ENCODE measurements around the gene CYLD. TPM values are rescaled to one million over a fixed set of nuclear protein-coding genes. Genes with fewer than 3 reads are reported as not detected.

CYLD gene
- total and polyA plus RNA-seq, 2 of the 4 experiments (the other 2 are of a cell fraction) = 16.2 to 37.3 TPM

DNA sequence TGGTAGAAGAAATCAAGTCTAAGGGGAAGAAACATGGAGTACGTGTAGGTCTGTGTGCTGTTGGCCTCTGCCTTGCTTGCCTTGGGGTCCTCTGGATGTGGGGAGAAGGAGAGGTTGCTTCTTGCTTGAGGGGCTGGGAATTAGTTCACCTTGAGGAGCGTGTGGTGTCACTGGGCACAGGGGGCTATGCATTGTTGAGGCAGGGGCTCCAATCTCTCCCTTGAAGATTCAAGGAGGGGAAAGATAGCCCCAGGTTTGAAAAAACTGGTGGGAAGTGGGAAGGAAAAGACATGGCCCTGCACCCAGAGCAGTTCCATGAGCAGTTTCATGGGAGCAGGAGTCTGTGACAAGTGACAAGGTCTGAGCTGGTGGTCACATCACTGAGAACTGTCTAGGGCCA lies 103.4 kb downstream of the CYLD start:
- Histone ChIP-seq H3K23ac (ENCODE audit: low read depth, low read length) (no peak overlapping the region), H4K20me1 (ENCODE audit: insufficient read depth, low read length) (no peaks in the 10 kb centered on the region), H3K9me3 (ENCODE audit: control insufficient read depth, insufficient read depth, low read length) (no peaks in the 10 kb centered on the region; the same call in 1 of the 2 replicates), H3K56ac (ENCODE audit: extremely low read depth, insufficient read depth, low read length) (no peak overlapping the region), H4K5ac (ENCODE audit: low read depth, low read length) (no peak overlapping the region), H3K4me3 (ENCODE audit: insufficient read depth, low read depth, low read length) (no peak overlapping the region), H2AFZ (replicated peaks; ENCODE audit: low read length, poor library complexity) (no peak overlapping the region), H3K27ac (ENCODE audit: insufficient read depth, low read length) (no peak overlapping the region), H3K4me1 (ENCODE audit: control insufficient read depth, insufficient read depth, low read length) (no peaks in the 10 kb centered on the region; the same call in 1 of the 2 replicates), H2AK9ac (replicated peaks; ENCODE audit: low read depth, low read length, poor library complexity) (no peak overlapping the region), H3K18ac (ENCODE audit: low read depth, low read length) (no peak overlapping the region), H2BK120ac (ENCODE audit: low read depth, low read length) (no peak overlapping the region), H2BK15ac (ENCODE audit: low read depth, low read length) (no peak overlapping the region), H4K91ac (ENCODE audit: insufficient read depth, low read depth, low read length) (no peak overlapping the region), H3K9me1 (ENCODE audit: insufficient read depth, low read length) (no peaks in the 10 kb centered on the region), H3K79me1 (ENCODE audit: low read depth in 1 of 2, low read length in 2 of 2) (no peaks in the 10 kb centered on the region), H2BK5ac (ENCODE audit: low read depth, low read length, poor library complexity, severe bottlenecking) (no peak overlapping the region), H2BK20ac (ENCODE audit: low read depth, low read length) (no peak overlapping the region), H3K9ac (ENCODE audit: low read depth, low read length) (no peak overlapping the region), H3K14ac (replicated peaks; ENCODE audit: low read depth, low read length) (no peak overlapping the region), H2AK5ac (ENCODE audit: low read depth, low read length) (no peak overlapping the region), H3K27me3 (ENCODE audit: control insufficient read depth, insufficient read depth, low read length) (peaks cover 23% of the 10 kb centered on the region), H4K8ac (ENCODE audit: low read depth in 2 of 2, low read length in 2 of 2) (no peak overlapping the region), H3K36me3 (ENCODE audit: control insufficient read depth, insufficient read depth, low read length) (no peaks in the 10 kb centered on the region), H3K4me2 (ENCODE audit: low read depth, low read length) (no peak overlapping the region), H3K4ac (ENCODE audit: low read depth, low read length) (no peak overlapping the region)
- 30% methylated on average over 2 of the region's 2 CpGs; no CpG with 5 or more reads in 1 of the 2 experiments for WGBS, 2 experiments (ENCODE audit: extremely low coverage in 2 of 2, insufficient read length in 1 of 2)
- dilution Hi-C loops (cut with HindIII; ENCODE audit: low sequenced_read_pairs, unreplicated experiment) = no loop called here
- POLR2A ChIA-PET (ENCODE audit: unreplicated experiment) = no interaction called here
- TF ChIP-seq, protein P1, sequence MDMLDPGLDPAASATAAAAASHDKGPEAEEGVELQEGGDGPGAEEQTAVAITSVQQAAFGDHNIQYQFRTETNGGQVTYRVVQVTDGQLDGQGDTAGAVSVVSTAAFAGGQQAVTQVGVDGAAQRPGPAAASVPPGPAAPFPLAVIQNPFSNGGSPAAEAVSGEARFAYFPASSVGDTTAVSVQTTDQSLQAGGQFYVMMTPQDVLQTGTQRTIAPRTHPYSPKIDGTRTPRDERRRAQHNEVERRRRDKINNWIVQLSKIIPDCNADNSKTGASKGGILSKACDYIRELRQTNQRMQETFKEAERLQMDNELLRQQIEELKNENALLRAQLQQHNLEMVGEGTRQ (IDR thresholded peaks at IDR 0.05; ENCODE audit: low read depth, low read length) = no peak
- TF ChIP-seq MAZ (IDR thresholded peaks at IDR 0.05; ENCODE audit: borderline replicate concordance, low read depth, low read length) = no peak
- TF ChIP-seq RCOR1 (IDR thresholded peaks at IDR 0.05; ENCODE audit: insufficient replicate concordance, low read length) = no peak
- TF ChIP-seq MAFK (IDR thresholded peaks at IDR 0.05; ENCODE audit: low read depth, low read length) = no peak
- TF ChIP-seq FOS (IDR thresholded peaks at IDR 0.05; ENCODE audit: low read depth, low read length) = no peak
- TF ChIP-seq RFX5 (IDR thresholded peaks at IDR 0.05; ENCODE audit: low read depth, low read length) = no peak
- TF ChIP-seq SMC3 (IDR thresholded peaks at IDR 0.05; ENCODE audit: low read depth, low read length) = no peak
- in situ Hi-C loops (cut with MboI; ENCODE audit: low sequenced_read_pairs) = no loop called here
- CTCF ChIA-PET = no interaction called here
- intact Hi-C loops (cut with micrococcal nuclease) = no loop called here
- DNase-seq (no peak), ATAC-seq (ENCODE audit: low read depth) (no peak)
- no TSS peak for BruUV-seq (replicated peaks)

All from IMR-90 (cell line).